GM12873 (cell line): ENCODE results near the gene SLC7A6OS.

Source experiments
- CTCF ChIP-seq: IDR thresholded peaks from 2 replicates; pipeline ENCODE4 v1.5.1; 2012; ENCODE audit warnings: low read depth, mild to moderate bottlenecking, moderate library complexity, low read length, control low read depth; ENCODE audit not compliant: insufficient read depth; ENCODE audit errors: missing control alignments

SLC7A6OS gene

GRCh38 chr16:68342620-68343019, 31.9 kb upstream of the SLC7A6OS start:
- TF ChIP-seq CTCF, result no peak

GRCh38 chr16:68339214-68339613, 28.5 kb upstream of the SLC7A6OS start:
- TF ChIP-seq CTCF, result no peak

DNA sequence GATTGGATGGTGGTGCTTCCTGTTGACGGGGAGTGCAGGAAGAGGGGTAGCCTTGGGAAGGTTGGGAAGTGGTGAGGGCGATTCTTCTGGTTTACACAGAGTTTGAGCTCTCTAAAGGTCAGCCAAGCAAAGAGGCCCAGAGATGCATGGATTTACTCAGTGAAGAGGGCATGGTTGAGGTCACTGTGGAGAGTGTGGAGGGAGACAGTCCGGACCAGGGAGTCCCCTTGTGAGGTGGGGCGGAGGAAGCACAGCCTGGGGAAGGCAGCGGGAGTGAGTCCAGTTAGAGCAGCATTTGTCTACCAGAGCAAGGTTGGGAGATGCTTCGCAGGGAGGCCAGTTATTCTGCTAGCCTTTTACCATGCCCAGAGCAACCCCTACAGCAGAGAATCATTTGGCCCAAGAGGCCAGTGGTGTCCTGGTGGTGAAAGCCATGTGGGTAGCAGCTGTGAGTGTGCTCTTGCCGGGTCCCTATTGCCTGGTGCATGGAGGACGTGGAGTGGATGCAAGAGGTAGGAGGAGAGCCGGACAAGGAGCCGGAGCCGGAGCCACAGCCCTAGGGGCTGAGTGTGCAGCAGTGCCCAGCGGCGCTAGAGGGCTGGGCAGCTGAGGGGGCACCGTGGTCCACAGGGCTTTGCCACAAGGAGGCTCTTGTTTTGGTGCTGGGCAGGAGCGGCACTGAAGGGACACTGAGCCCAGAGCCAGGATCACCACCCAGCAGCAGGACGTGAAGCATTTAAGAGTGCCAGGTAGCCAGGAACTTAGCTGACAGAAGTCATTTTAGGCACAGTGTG, 27.8 kb upstream of the SLC7A6OS start:
- TF ChIP-seq CTCF, result no peak

DNA sequence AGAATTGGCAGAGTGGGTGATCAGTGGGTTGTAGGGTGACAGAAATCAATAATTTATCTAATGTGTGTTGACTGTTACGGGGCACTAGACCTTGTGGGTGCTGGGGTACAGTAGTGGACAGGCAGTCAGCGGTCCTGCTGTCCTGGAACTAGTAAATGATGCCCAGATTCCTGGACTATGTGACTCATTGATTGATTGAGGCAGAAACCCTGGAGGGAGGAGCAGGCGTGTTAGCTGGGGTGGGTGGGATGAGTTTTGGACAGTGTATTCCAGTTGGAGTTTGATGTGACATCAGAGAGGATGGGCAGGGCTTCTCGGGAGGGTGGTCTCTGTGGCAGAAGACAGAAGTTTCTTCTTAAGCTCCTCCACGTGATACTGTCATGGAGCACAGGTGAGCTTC, 24.4 kb upstream of the SLC7A6OS start:
- TF ChIP-seq CTCF, result no peak

- TF ChIP-seq CTCF, result no peak
Measured at GRCh38 chr16:68332411-68333121, 21.8 kb upstream of the SLC7A6OS start.

DNA sequence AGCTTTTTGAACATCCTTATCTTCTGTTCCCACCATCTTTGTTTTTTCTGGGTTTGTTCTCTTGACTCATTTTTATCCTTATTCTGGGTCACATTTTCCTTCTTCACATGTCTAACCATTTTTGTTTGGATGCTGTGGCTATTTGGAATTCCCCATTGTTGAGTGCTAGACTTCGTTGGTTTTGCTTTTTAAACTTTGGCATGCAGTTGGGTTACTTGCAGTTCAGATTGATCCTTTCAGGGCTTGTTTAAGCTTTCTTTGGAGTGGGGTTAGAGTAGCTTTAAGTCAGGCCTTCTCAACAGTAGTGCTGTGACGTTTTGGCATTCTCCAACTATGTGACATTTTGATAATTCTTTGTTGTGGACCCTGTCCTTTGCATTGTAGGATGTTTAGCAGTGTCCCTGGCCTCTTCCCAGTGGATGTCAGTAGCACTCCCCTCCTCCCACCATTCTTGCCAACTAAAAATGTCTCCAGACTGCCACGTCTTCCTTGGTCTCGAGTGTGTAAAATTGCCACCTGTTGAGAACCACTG, 21.2 kb upstream of the SLC7A6OS start:
- no peak for TF ChIP-seq CTCF

- no peak for TF ChIP-seq CTCF
Measured at GRCh38 chr16:68328860-68329390, 18.2 kb upstream of the SLC7A6OS start.
